H1 (cell line): ENCODE measurements around the gene FARS2. TPM values are rescaled to one million over a fixed set of nuclear protein-coding genes. Genes with fewer than 3 reads are reported as not detected.

Experiments used
- CREB1 ChIP-seq: IDR thresholded peaks from 2 replicates; pipeline ENCODE4 v1.6.1; 2012; ENCODE audit warnings: inconsistent platforms
- EGR1 ChIP-seq: IDR thresholded peaks from 2 replicates; pipeline ENCODE4 v1.6.1; 2011; ENCODE audit warnings: low read depth, low read length, borderline replicate concordance
- RNF2 ChIP-seq: fragments of 200-900, 300-1000 bp; sonication (generic); IDR thresholded peaks from 2 replicates; pipeline ENCODE4 v1.7.1; 2016; ENCODE audit warnings: borderline replicate concordance, low read depth, mild to moderate bottlenecking, antibody characterized with exemption, low read length; ENCODE audit not compliant: poor library complexity, severe bottlenecking; ENCODE audit errors: missing control alignments
- RXRA ChIP-seq: IDR thresholded peaks from 2 replicates; pipeline ENCODE4 v1.6.1; 2011; ENCODE audit warnings: low read depth, mild to moderate bottlenecking, low read length, moderate library complexity; ENCODE audit not compliant: insufficient read depth
- SP4 ChIP-seq: IDR thresholded peaks from 2 replicates; pipeline ENCODE4 v1.6.1; 2012; ENCODE audit warnings: low read length, inconsistent platforms
- polyA plus RNA-seq, 7 experiments: library from polyadenylated mRNA; depleted of rRNA in 3 of 7; stranded (reverse) in 5 of 7; unstranded in 2 of 7; fragments of >200 nt in 5 of 7; fragments of 200-250 nt in 2 of 7; gene quantifications; 1 replicate in 5 of 7; 2 replicates in 1 of 7; 4 replicates in 1 of 7; pipeline versions ENCODE4 v1.2.1 to v1.2.3, GENCODE V29; 2011 to 2013; ENCODE audit warnings: missing spikeins in 2 of 7, mixed read lengths in 2 of 7
- total RNA-seq: library from RNA; stranded (reverse); fragmentation: NEBNext Ultra II Directional; extraction: Animal tissue kit (Norgen Biotek cat#: 25700); gene quantifications from 2 replicates; pipeline ENCODE4 v1.2.1, GENCODE V29; 2021
- TF ChIP-seq, protein P1 (sequence below): fragments of 300-600 bp; sonication (generic); IDR thresholded peaks from 2 replicates; pipeline ENCODE4 v1.7.1; 2012; ENCODE audit warnings: low read length, moderate library complexity, mild to moderate bottlenecking, inconsistent platforms; ENCODE audit not compliant: insufficient replicate concordance

FARS2 gene
- total and polyA plus RNA-seq, 2 of the 8 experiments (the other 6 are each of a cell fraction or from before 2014, with no cell fraction given) = 11.7 to 14.4 TPM

DNA sequence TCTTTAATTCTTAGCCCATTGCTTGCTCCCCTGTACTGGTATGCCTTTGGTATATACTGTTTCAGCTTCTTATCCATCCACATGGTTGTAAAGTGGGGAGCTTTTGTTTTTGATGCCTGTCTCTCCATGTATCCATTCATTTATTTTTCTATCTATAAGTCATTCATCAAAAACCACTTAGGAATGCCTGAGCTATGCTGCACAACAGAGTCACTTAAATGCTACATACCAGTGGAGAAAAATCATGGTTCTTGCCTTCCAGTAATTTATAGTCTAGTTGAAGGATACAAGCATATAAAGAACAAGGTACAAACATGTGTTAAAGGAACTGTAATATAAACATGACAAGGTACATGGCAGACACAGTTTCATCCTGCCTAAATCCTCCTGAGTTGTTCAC lies 398.2 kb downstream of the FARS2 start (continued):
- TF ChIP-seq RNF2 (no peak), EGR1 (no peak), CREB1 (no peak), RXRA (no peak), SP4 (no peak)
- TF ChIP-seq, protein P1, sequence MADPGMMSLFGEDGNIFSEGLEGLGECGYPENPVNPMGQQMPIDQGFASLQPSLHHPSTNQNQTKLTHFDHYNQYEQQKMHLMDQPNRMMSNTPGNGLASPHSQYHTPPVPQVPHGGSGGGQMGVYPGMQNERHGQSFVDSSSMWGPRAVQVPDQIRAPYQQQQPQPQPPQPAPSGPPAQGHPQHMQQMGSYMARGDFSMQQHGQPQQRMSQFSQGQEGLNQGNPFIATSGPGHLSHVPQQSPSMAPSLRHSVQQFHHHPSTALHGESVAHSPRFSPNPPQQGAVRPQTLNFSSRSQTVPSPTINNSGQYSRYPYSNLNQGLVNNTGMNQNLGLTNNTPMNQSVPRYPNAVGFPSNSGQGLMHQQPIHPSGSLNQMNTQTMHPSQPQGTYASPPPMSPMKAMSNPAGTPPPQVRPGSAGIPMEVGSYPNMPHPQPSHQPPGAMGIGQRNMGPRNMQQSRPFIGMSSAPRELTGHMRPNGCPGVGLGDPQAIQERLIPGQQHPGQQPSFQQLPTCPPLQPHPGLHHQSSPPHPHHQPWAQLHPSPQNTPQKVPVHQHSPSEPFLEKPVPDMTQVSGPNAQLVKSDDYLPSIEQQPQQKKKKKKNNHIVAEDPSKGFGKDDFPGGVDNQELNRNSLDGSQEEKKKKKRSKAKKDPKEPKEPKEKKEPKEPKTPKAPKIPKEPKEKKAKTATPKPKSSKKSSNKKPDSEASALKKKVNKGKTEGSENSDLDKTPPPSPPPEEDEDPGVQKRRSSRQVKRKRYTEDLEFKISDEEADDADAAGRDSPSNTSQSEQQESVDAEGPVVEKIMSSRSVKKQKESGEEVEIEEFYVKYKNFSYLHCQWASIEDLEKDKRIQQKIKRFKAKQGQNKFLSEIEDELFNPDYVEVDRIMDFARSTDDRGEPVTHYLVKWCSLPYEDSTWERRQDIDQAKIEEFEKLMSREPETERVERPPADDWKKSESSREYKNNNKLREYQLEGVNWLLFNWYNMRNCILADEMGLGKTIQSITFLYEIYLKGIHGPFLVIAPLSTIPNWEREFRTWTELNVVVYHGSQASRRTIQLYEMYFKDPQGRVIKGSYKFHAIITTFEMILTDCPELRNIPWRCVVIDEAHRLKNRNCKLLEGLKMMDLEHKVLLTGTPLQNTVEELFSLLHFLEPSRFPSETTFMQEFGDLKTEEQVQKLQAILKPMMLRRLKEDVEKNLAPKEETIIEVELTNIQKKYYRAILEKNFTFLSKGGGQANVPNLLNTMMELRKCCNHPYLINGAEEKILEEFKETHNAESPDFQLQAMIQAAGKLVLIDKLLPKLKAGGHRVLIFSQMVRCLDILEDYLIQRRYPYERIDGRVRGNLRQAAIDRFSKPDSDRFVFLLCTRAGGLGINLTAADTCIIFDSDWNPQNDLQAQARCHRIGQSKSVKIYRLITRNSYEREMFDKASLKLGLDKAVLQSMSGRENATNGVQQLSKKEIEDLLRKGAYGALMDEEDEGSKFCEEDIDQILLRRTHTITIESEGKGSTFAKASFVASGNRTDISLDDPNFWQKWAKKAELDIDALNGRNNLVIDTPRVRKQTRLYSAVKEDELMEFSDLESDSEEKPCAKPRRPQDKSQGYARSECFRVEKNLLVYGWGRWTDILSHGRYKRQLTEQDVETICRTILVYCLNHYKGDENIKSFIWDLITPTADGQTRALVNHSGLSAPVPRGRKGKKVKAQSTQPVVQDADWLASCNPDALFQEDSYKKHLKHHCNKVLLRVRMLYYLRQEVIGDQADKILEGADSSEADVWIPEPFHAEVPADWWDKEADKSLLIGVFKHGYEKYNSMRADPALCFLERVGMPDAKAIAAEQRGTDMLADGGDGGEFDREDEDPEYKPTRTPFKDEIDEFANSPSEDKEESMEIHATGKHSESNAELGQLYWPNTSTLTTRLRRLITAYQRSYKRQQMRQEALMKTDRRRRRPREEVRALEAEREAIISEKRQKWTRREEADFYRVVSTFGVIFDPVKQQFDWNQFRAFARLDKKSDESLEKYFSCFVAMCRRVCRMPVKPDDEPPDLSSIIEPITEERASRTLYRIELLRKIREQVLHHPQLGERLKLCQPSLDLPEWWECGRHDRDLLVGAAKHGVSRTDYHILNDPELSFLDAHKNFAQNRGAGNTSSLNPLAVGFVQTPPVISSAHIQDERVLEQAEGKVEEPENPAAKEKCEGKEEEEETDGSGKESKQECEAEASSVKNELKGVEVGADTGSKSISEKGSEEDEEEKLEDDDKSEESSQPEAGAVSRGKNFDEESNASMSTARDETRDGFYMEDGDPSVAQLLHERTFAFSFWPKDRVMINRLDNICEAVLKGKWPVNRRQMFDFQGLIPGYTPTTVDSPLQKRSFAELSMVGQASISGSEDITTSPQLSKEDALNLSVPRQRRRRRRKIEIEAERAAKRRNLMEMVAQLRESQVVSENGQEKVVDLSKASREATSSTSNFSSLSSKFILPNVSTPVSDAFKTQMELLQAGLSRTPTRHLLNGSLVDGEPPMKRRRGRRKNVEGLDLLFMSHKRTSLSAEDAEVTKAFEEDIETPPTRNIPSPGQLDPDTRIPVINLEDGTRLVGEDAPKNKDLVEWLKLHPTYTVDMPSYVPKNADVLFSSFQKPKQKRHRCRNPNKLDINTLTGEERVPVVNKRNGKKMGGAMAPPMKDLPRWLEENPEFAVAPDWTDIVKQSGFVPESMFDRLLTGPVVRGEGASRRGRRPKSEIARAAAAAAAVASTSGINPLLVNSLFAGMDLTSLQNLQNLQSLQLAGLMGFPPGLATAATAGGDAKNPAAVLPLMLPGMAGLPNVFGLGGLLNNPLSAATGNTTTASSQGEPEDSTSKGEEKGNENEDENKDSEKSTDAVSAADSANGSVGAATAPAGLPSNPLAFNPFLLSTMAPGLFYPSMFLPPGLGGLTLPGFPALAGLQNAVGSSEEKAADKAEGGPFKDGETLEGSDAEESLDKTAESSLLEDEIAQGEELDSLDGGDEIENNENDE = no peak
